Tibial nerve (tissue), 4 donors: ENCODE data around the gene KIAA0040.

ENCODE experiments used
- CTCF ChIP-seq, 5 experiments: fragments of 200-600 bp in 3 of 5; fragments of 450-650 bp in 2 of 5; sonication (generic) in 3 of 5; IDR thresholded peaks; one replicate each; pipeline ENCODE4 v1.5.1; 2016 to 2019; ENCODE audit warnings: antibody characterized with exemption in 5 of 5, mild to moderate bottlenecking in 3 of 5, moderate library complexity in 2 of 5
- EP300 ChIP-seq, 2 donors: sonication (generic); formaldehyde crosslinking; IDR thresholded peaks; one replicate each; pipeline ENCODE4 v1.6.1; 2017; ENCODE audit warnings: antibody characterized with exemption in 2 of 2, mild to moderate bottlenecking in 1 of 2
- POLR2A ChIP-seq, 2 donors: fragments of 450-650 bp; IDR thresholded peaks; one replicate each; pipeline ENCODE4 v1.6.1; 2017; ENCODE audit warnings: antibody characterized with exemption in 2 of 2, mild to moderate bottlenecking in 2 of 2, moderate library complexity in 2 of 2

GRCh38 chr1:175114996-175115395 lies 77.6 kb downstream of the KIAA0040 start:
- TF ChIP-seq CTCF (IDR thresholded peaks at IDR 0.05) (no peak), POLR2A (IDR thresholded peaks at IDR 0.05) (no peak), EP300 (IDR thresholded peaks at IDR 0.05) (no peak)
